Measurements from ENCODE around the gene ABCG1.

Gene ABCG1

DNA sequence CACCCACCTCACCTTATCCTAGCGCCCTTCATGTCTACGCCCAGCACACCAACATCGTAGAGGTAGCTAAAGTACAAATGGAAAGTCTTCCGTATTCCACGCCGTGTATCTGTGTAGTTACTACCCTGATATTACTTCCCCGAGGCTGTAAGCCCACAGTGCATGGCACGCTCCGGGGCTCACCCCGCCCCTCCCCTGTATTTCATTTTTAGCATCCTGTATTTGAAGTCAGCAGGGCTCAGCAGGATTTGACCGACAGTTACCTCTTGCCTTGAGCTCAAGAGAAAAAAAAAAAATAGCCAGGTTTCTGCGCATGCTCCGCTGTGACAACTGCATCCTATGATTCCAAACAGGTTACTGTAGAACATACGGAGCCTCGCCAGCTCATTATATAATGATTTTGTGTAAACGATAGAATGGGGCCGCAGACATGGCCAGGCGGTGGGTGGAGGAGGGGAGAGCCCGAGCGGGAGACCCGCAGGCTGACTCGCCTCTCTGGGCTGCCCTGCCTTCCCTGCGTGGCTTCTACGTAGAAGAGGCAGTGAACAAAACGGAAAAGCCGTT, 1.3 kb downstream of the ABCG1 start:
- TF ChIP-seq CTCF (conservative IDR thresholded peaks at IDR 0.05; ENCODE audit: low read depth, low read length): no peak
- Histone ChIP-seq H4K20me1 (ENCODE audit: insufficient read depth) (no peaks in the 10 kb centered on the region), H3K4me3 (IDR thresholded peaks at IDR 0.05; ENCODE audit: insufficient read depth, low read depth, low read length) (no peak overlapping the region), H3K27me3 (ENCODE audit: insufficient read depth, low read depth) (no peaks in the 10 kb centered on the region), H3K79me2 (ENCODE audit: insufficient read depth, low read depth) (no peaks in the 10 kb centered on the region), H2AFZ (ENCODE audit: low read depth) (peak overlapping the region; percentile 80), H3K4me1 (ENCODE audit: low read depth, poor library complexity, severe bottlenecking) (peaks cover 15% of the 10 kb centered on the region), H3K36me3 (ENCODE audit: insufficient read depth) (no peaks in the 10 kb centered on the region), H3K9ac (peak overlapping the region; percentile 64), H3K4me2 (peak overlapping the region; percentile 67), H3K27ac (peak overlapping the region; percentile 24)

DNA sequence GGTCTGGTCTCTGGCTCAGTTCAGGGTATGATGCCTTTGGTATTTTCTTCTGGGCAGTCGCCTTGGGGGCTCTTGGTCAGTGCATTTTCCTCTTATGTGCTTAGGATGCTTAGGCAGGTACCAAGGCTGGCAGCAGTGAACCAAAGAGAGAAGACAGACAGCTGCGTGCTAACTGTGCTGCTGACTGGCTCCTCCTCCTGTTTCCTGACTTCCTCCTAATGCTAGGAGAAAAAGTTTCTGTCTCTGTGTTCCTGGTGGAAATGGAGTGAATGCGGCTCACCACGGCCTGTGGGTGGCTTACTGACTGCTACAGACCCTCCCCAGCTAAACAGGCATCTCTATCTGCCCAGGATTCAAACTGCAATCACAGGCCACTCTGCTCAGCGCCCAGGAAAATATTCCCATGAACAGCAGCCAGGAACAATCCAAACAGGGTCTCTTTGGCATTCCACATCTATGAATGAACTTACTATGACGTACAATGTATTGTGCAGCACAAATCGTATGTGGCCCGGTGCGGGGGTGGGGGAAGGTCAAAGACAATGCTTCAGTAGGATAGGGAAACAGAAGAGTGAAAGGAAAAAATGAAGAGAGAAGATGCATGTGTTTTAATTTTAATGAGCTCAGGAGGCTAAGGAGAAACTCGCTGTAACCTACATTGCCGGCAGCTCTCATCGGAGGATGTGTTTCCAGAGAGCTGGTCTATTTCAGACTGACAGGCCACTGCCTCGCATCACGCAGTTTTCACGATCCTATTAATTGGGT, 2.8 kb downstream of the ABCG1 start:
- Histone ChIP-seq H3K36me3 (ENCODE audit: insufficient read depth) (no peaks in the 10 kb centered on the region), H3K4me1 (ENCODE audit: low read depth, poor library complexity, severe bottlenecking) (peaks cover 31% of the 10 kb centered on the region), H4K20me1 (ENCODE audit: insufficient read depth) (no peaks in the 10 kb centered on the region), H2AFZ (ENCODE audit: low read depth) (no peak overlapping the region), H3K27me3 (ENCODE audit: insufficient read depth, low read depth) (no peaks in the 10 kb centered on the region), H3K79me2 (ENCODE audit: insufficient read depth, low read depth) (no peaks in the 10 kb centered on the region), H3K4me2 (no peak overlapping the region), H3K4me3 (IDR thresholded peaks at IDR 0.05; ENCODE audit: insufficient read depth, low read depth, low read length) (no peak overlapping the region), H3K27ac (no peak overlapping the region), H3K9ac (no peak overlapping the region)
- TF ChIP-seq CTCF (conservative IDR thresholded peaks at IDR 0.05; ENCODE audit: low read depth, low read length): no peak

- Histone ChIP-seq H3K4me2 (no peak overlapping the region), H4K20me1 (ENCODE audit: insufficient read depth) (no peaks in the 10 kb centered on the region), H3K79me2 (ENCODE audit: insufficient read depth, low read depth) (no peaks in the 10 kb centered on the region), H2AFZ (ENCODE audit: low read depth) (no peak overlapping the region), H3K36me3 (ENCODE audit: insufficient read depth) (no peaks in the 10 kb centered on the region), H3K4me3 (IDR thresholded peaks at IDR 0.05; ENCODE audit: insufficient read depth, low read depth, low read length) (no peak overlapping the region), H3K27me3 (ENCODE audit: insufficient read depth, low read depth) (no peaks in the 10 kb centered on the region), H3K27ac (no peak overlapping the region), H3K4me1 (ENCODE audit: low read depth, poor library complexity, severe bottlenecking) (peaks cover 37% of the 10 kb centered on the region), H3K9ac (no peak overlapping the region)
- TF ChIP-seq CTCF (conservative IDR thresholded peaks at IDR 0.05; ENCODE audit: low read depth, low read length): no peak
These were observed 3.4 kb downstream of the ABCG1 start for GRCh38 chr21:42222386-42222785.

GRCh38 chr21:42222821-42223390, 4.0 kb downstream of the ABCG1 start:
- peaks cover 42% of the 10 kb centered on the region for H3K4me1 ChIP-seq (ENCODE audit: low read depth, poor library complexity, severe bottlenecking)
- no peak overlapping the region for H3K4me3 ChIP-seq (IDR thresholded peaks at IDR 0.05; ENCODE audit: insufficient read depth, low read depth, low read length)
- no peaks in the 10 kb centered on the region for H4K20me1 ChIP-seq (ENCODE audit: insufficient read depth)
- H3K9ac ChIP-seq: no peak overlapping the region
- no peak overlapping the region for H3K4me2 ChIP-seq
- no peak overlapping the region for H2AFZ ChIP-seq (ENCODE audit: low read depth)
- no peak overlapping the region for H3K27ac ChIP-seq
- H3K27me3 ChIP-seq (ENCODE audit: insufficient read depth, low read depth): no peaks in the 10 kb centered on the region
- H3K36me3 ChIP-seq (ENCODE audit: insufficient read depth): no peaks in the 10 kb centered on the region
- no peak for TF ChIP-seq CTCF (conservative IDR thresholded peaks at IDR 0.05; ENCODE audit: low read depth, low read length)
- H3K79me2 ChIP-seq (ENCODE audit: insufficient read depth, low read depth): no peaks in the 10 kb centered on the region

All from KMS-11 (cell line).